H1 (cell line): Measurements from ENCODE around the gene VAV2. TPM values are rescaled to one million over a fixed set of nuclear protein-coding genes. Genes with fewer than 3 reads are reported as not detected.

ENCODE experiments used
- CTCF ChIA-PET: fragments of 300-600 bp; sonication (Branson Sonifier 250); formaldehyde crosslinking; loops from one replicate; lab custom pipeline; 2021; ENCODE audit not compliant: partially characterized antibody; lab: Charles Lee
- POLR2A ChIA-PET: fragments of 300-600 bp; sonication (Branson Sonifier 250); formaldehyde crosslinking; loops from one replicate; lab custom pipeline; 2021; ENCODE audit warnings: inconsistent platforms; ENCODE audit not compliant: partially characterized antibody; lab: Charles Lee
- DNase-seq, 2 experiments: peaks; one replicate each; pipeline versions ENCODE4 v3.0.0 to v3.0.0-alpha.2; 2010 to 2022; ENCODE audit warnings: low spot score in 2 of 2, low read depth in 1 of 2, mixed read lengths in 1 of 2
- FAIRE-seq: peaks from 2 replicates; lab custom pipeline; 2011; peaks lifted over from hg19 to GRCh38; lab: Jason Lieb, UNC
- H2AFZ ChIP-seq: 2 replicates; pipeline ENCODE4 v1.8.1; 2012; ENCODE audit warnings: low read length, inconsistent platforms
- H2AK5ac ChIP-seq: 2 replicates; pipeline ENCODE4 v1.6.1; 2013; ENCODE audit warnings: low read depth, low read length
- H2BK120ac ChIP-seq: replicated peaks from 2 replicates; pipeline ENCODE3; 2013; ENCODE audit warnings: low read depth, low read length, inconsistent platforms
- H2BK12ac ChIP-seq: 2 replicates; pipeline ENCODE4 v1.6.1; 2013; ENCODE audit warnings: low read depth, low read length
- H2BK15ac ChIP-seq: 2 replicates; pipeline ENCODE4 v1.6.1; 2013; ENCODE audit warnings: low read length
- H2BK20ac ChIP-seq: 2 replicates; pipeline ENCODE4 v1.6.1; 2013; ENCODE audit warnings: low read length
- H2BK5ac ChIP-seq: 2 replicates; pipeline ENCODE4 v1.6.1; 2013; ENCODE audit warnings: low read depth, low read length
- H3K14ac ChIP-seq: 2 replicates; pipeline ENCODE4 v1.6.1; 2013; ENCODE audit warnings: inconsistent platforms; ENCODE audit not compliant: insufficient read length
- H3K18ac ChIP-seq: 2 replicates; pipeline ENCODE4 v1.6.1; 2013; ENCODE audit warnings: low read length; ENCODE audit errors: extremely low read depth
- H3K23ac ChIP-seq: 2 replicates; pipeline ENCODE4 v1.6.1; 2013; ENCODE audit warnings: inconsistent platforms; ENCODE audit not compliant: insufficient read length
- H3K23me2 ChIP-seq: 2 replicates; pipeline ENCODE4 v1.6.1; 2013; ENCODE audit warnings: low read depth, low read length
- H3K27ac ChIP-seq: 2 replicates; pipeline ENCODE4 v1.6.1; 2011; ENCODE audit warnings: low read depth, low read length, inconsistent platforms
- H3K27me3 ChIP-seq, 4 experiments: replicated peaks in 1 of 4; 1 replicate in 1 of 4; 2 replicates in 3 of 4; pipeline versions ENCODE4 v1.6.1 to v1.8.1; 2011 to 2013; ENCODE audit warnings: low read length in 3 of 4, mild to moderate bottlenecking in 3 of 4, inconsistent platforms in 2 of 4, mixed read lengths in 2 of 4, moderate library complexity in 1 of 4; ENCODE audit not compliant: control insufficient read depth in 3 of 4, insufficient read depth in 3 of 4; ENCODE audit errors: extremely low read depth in 1 of 4
- H3K36me3 ChIP-seq, 4 experiments: 2 replicates each; pipeline versions ENCODE4 v1.6.1 to v1.8.1; 2011 to 2013; ENCODE audit warnings: mild to moderate bottlenecking in 4 of 4, low read length in 3 of 4, moderate library complexity in 2 of 4, control low read depth in 1 of 4, inconsistent platforms in 1 of 4; ENCODE audit not compliant: insufficient read depth in 4 of 4, control insufficient read depth in 2 of 4
- H3K4ac ChIP-seq: replicated peaks from 2 replicates; pipeline ENCODE3; 2013; ENCODE audit warnings: low read length, low read depth, mixed read lengths, inconsistent platforms; ENCODE audit not compliant: insufficient read length
- H3K4me1 ChIP-seq, 4 experiments: replicated peaks in 1 of 4; 1 replicate in 1 of 4; 2 replicates in 3 of 4; pipeline versions ENCODE4 v1.6.1 to v1.8.1; 2011 to 2013; ENCODE audit warnings: low read length in 3 of 4, inconsistent platforms in 2 of 4, mixed read lengths in 1 of 4; ENCODE audit not compliant: insufficient read depth in 4 of 4, control insufficient read depth in 3 of 4
- H3K4me2 ChIP-seq, 2 experiments: 2 replicates each; pipeline versions ENCODE4 v1.6.1 to v1.8.1; 2011 to 2013; ENCODE audit warnings: low read depth in 2 of 2, low read length in 2 of 2, control low read depth in 1 of 2, inconsistent platforms in 1 of 2, mild to moderate bottlenecking in 1 of 2; ENCODE audit not compliant: insufficient read depth in 1 of 2
- H3K4me3 ChIP-seq, 4 experiments: fragments of 200-600, 300-600 bp in 1 of 4; sonication (generic), shearing (Covaris generic), sonication (Bioruptor Twin) in 1 of 4; 2 replicates each; pipeline versions ENCODE4 v1.5.1 to v1.8.1; 2011 to 2016; ENCODE audit warnings: low read length in 4 of 4, low read depth in 3 of 4, control low read depth in 2 of 4, inconsistent platforms in 2 of 4, mild to moderate bottlenecking in 2 of 4, mixed read lengths in 1 of 4, moderate library complexity in 1 of 4; ENCODE audit not compliant: insufficient read depth in 2 of 4; ENCODE audit errors: extremely low read depth in 1 of 4
- H3K56ac ChIP-seq: replicated peaks from 2 replicates; pipeline ENCODE3; 2013; ENCODE audit warnings: low read depth, mild to moderate bottlenecking, mixed read lengths, low read length, inconsistent platforms; ENCODE audit not compliant: insufficient read length
- H3K79me1 ChIP-seq: 2 replicates; pipeline ENCODE4 v1.6.1; 2013; ENCODE audit warnings: low read depth, low read length, control low read depth
- H3K79me2 ChIP-seq, 2 experiments: 2 replicates each; pipeline versions ENCODE4 v1.6.1 to v1.8.1; 2012 to 2013; ENCODE audit warnings: low read length in 2 of 2, mild to moderate bottlenecking in 2 of 2, inconsistent platforms in 1 of 2; ENCODE audit not compliant: insufficient read depth in 2 of 2, control insufficient read depth in 1 of 2
- H3K9ac ChIP-seq, 4 experiments: replicated peaks in 1 of 4; 1 replicate in 1 of 4; 2 replicates in 3 of 4; pipeline versions ENCODE4 v1.6.1 to v1.8.1; 2011 to 2013; ENCODE audit warnings: low read depth in 3 of 4, low read length in 3 of 4, control low read depth in 2 of 4, mild to moderate bottlenecking in 2 of 4, moderate library complexity in 2 of 4, inconsistent platforms in 1 of 4; ENCODE audit errors: extremely low read depth in 1 of 4
- H3K9me3 ChIP-seq, 2 experiments: 2 replicates each; pipeline versions ENCODE4 v1.6.1 to v1.8.1; 2012 to 2013; ENCODE audit warnings: mild to moderate bottlenecking in 2 of 2, moderate library complexity in 2 of 2, control low read depth in 1 of 2, inconsistent platforms in 1 of 2, low read depth in 1 of 2, low read length in 1 of 2, mixed read lengths in 1 of 2; ENCODE audit not compliant: insufficient read depth in 2 of 2
- H4K20me1 ChIP-seq, 2 experiments: replicated peaks in 1 of 2; 2 replicates each; pipeline versions ENCODE3 to v1.8.1; 2011 to 2013; ENCODE audit warnings: inconsistent platforms in 2 of 2, low read length in 2 of 2, mild to moderate bottlenecking in 1 of 2; ENCODE audit not compliant: insufficient read depth in 2 of 2, control insufficient read depth in 1 of 2
- H4K5ac ChIP-seq: 2 replicates; pipeline ENCODE4 v1.6.1; 2013; ENCODE audit warnings: low read length, low read depth, mixed read lengths, inconsistent platforms; ENCODE audit not compliant: insufficient read length
- H4K8ac ChIP-seq: 2 replicates; pipeline ENCODE4 v1.8.0; 2013; ENCODE audit warnings: mild to moderate bottlenecking, moderate library complexity, low read length, inconsistent platforms; ENCODE audit not compliant: insufficient read depth; ENCODE audit errors: extremely low read depth
- H4K91ac ChIP-seq: replicated peaks from 2 replicates; pipeline ENCODE3; 2013; ENCODE audit warnings: low read length, mixed read lengths, inconsistent platforms; ENCODE audit not compliant: insufficient read length
- ASH2L ChIP-seq: fragments of 200-600, 300-600 bp; sonication (generic); IDR thresholded peaks from one replicate; pipeline ENCODE4 v1.7.1; 2017; ENCODE audit warnings: low read length
- CREB1 ChIP-seq: IDR thresholded peaks from 2 replicates; pipeline ENCODE4 v1.6.1; 2012; ENCODE audit warnings: inconsistent platforms
- HDAC6 ChIP-seq: IDR thresholded peaks from one replicate; pipeline ENCODE4 v1.7.1; 2012; ENCODE audit warnings: low read depth, mild to moderate bottlenecking, inconsistent platforms, low read length, moderate library complexity
- KDM4A ChIP-seq: IDR thresholded peaks from one replicate; pipeline ENCODE4 v1.7.1; 2012; ENCODE audit warnings: low read depth, mild to moderate bottlenecking, moderate library complexity, low read length, inconsistent platforms; ENCODE audit not compliant: severe bottlenecking
- NRF1 ChIP-seq: IDR thresholded peaks from 2 replicates; pipeline ENCODE4 v1.6.1; 2011; ENCODE audit warnings: mild to moderate bottlenecking, low read depth, low read length, improper control_type of control experiment
- PHF8 ChIP-seq: fragments of 200-600 bp; sonication (generic); conservative IDR thresholded peaks from 2 replicates; pipeline ENCODE4 v1.7.1; 2012; ENCODE audit warnings: low read depth, mild to moderate bottlenecking, inconsistent platforms, low read length, moderate library complexity
- POLR2AphosphoS5 ChIP-seq: IDR thresholded peaks from 2 replicates; pipeline ENCODE4 v1.6.1; 2011; ENCODE audit warnings: low read depth, low read length
- SAP30 ChIP-seq: fragments of 300-600 bp; sonication (generic); IDR thresholded peaks from 2 replicates; pipeline ENCODE4 v1.7.1; 2012; ENCODE audit warnings: low read length, moderate library complexity, mild to moderate bottlenecking, inconsistent platforms; ENCODE audit not compliant: insufficient read depth, insufficient replicate concordance
- SP4 ChIP-seq: IDR thresholded peaks from 2 replicates; pipeline ENCODE4 v1.6.1; 2012; ENCODE audit warnings: low read length, inconsistent platforms
- TEAD4 ChIP-seq: IDR thresholded peaks from 2 replicates; pipeline ENCODE4 v1.6.1; 2012; ENCODE audit warnings: low read depth, low read length, inconsistent platforms, mixed read lengths
- WGBS, 2 experiments: shearing (Covaris generic) in 1 of 2; methylation state at CpG; one replicate each; pipeline versions ENCODE4 v1.1.6 to v1.1.7; 2013 to 2015; ENCODE audit warnings: low lambda C conversion rate in 2 of 2, mixed read lengths in 2 of 2, inconsistent platforms in 1 of 2, low coverage in 1 of 2, missing lambda C conversion rate in 1 of 2; ENCODE audit not compliant: insufficient replicate concordance in 2 of 2, insufficient coverage in 1 of 2, insufficient read length in 1 of 2; ENCODE audit errors: extremely low coverage in 1 of 2, missing lambda C conversion rate in 1 of 2; 5-methylcytosine and 5-hydroxymethylcytosine counted together
- polyA plus RNA-seq, 7 experiments: library from polyadenylated mRNA; depleted of rRNA in 3 of 7; stranded (reverse) in 5 of 7; unstranded in 2 of 7; fragments of >200 nt in 5 of 7; fragments of 200-250 nt in 2 of 7; gene quantifications; 1 replicate in 5 of 7; 2 replicates in 1 of 7; 4 replicates in 1 of 7; pipeline versions ENCODE4 v1.2.1 to v1.2.3, GENCODE V29; 2011 to 2013; ENCODE audit warnings: missing spikeins in 2 of 7, mixed read lengths in 2 of 7
- total RNA-seq: library from RNA; stranded (reverse); fragmentation: NEBNext Ultra II Directional; extraction: Animal tissue kit (Norgen Biotek cat#: 25700); gene quantifications from 2 replicates; pipeline ENCODE4 v1.2.1, GENCODE V29; 2021

Gene VAV2
- total and polyA plus RNA-seq, 2 of the 8 experiments (the other 6 are each of a cell fraction or from before 2014, with no cell fraction given): 13.6 to 37.6 TPM

DNA sequence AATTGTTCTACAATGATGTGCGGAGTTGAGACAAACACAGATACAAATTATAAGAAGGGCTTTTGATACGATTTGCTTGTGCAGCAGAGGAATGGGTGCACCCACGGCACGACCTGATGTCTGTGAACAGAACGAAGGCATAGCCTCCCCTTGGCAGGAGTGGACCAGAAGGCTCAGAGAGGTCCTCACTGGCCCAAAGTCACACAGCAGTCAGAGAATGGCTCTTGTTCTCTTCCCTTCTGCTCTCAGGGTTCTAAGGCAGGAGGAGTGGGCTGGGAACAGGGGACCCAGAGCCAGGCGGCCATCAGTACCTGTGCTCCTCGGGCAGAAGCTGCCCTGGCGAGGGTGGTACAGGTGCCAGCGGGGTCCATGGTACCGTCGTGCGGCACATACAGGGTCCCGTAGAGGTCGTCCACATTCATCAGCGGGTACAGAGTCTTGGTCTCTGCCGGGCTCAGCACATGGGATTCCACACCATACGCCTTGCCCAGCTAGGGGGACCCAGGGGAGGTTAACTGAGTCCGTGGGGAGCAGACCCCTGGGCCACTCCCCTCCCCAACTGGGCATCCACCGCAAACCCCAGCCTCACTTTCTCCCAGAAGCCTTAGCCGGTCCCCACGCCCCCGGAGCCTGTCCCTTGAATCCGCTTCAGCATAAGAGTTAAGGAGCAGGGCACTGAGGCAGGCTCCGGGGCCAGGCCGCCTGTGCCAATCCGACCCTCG lies 261.0 kb downstream of the VAV2 start:
- Histone ChIP-seq H3K4me2 (no peak overlapping the region), H3K23me2 (peaks cover 4% of the 10 kb centered on the region; the same call in 1 of the 2 replicates), H3K18ac (no peak overlapping the region), H2BK20ac (no peak overlapping the region), H3K27me3 (no peaks in the 10 kb centered on the region), H3K9me3 (no peaks in the 10 kb centered on the region), H3K56ac (no peak overlapping the region), H3K4me1 (peaks cover 0 to 12% (median 9%) of the 10 kb centered on the region in 4 experiments; a peak in 4 of 7 replicates), H2BK5ac (no peak overlapping the region), H2AFZ (no peak overlapping the region), H3K79me2 (no peaks in the 10 kb centered on the region), H3K9ac (no peak overlapping the region), H3K4ac (no peak overlapping the region), H4K20me1 (peaks cover 0 to 5% of the 10 kb centered on the region in 2 experiments), H3K79me1 (no peaks in the 10 kb centered on the region), H3K23ac (no peak overlapping the region), H3K4me3 (no peak overlapping the region), H3K27ac (no peak overlapping the region), H3K36me3 (no peaks in the 10 kb centered on the region), H4K8ac (peak overlapping the region; percentile 42; the same call in 1 of the 2 replicates), H2BK120ac (no peak overlapping the region), H2AK5ac (no peak overlapping the region), H3K14ac (no peak overlapping the region), H4K5ac (no peak overlapping the region), H4K91ac (no peak overlapping the region), H2BK15ac (no peak overlapping the region), H2BK12ac (no peak overlapping the region)
- DNase-seq (no peak), FAIRE-seq (no peak)
- ChIA-PET POLR2A (no interaction called here), CTCF (interaction anchor here (1.4 to 2.5 kb wide), 3 partner anchors 12 to 38 kb away, joined by 3 to 10 read pairs (median 9); no protein-coding TSS in a partner anchor)
- TF ChIP-seq POLR2AphosphoS5: no peak
- no peak for TF ChIP-seq ASH2L
- TF ChIP-seq PHF8: no peak
- no peak for TF ChIP-seq SP4
- no peak for TF ChIP-seq SAP30
- TF ChIP-seq CREB1: no peak
- TF ChIP-seq TEAD4: no peak
- no peak for TF ChIP-seq NRF1
- no peak for TF ChIP-seq KDM4A
- no peak for TF ChIP-seq HDAC6
- WGBS, 2 experiments: 94% methylated on average over 24 of the region's 27 CpGs; no CpG with 5 or more reads in 1 of the 2 experiments
